Ecto neural progenitor cell (in vitro differentiated cells): Measurements from ENCODE around the gene TFB1M.
"Not testable (repeated sequence)": the region's sequence is repeated elsewhere in the genome, so short reads cannot be mapped to it uniquely, and the experiment has no call there.

Source experiments
- DNase-seq: peaks from one replicate; pipeline ENCODE4 v3.0.0-alpha.2; 2018; ENCODE audit warnings: low spot score

Gene TFB1M

DNA sequence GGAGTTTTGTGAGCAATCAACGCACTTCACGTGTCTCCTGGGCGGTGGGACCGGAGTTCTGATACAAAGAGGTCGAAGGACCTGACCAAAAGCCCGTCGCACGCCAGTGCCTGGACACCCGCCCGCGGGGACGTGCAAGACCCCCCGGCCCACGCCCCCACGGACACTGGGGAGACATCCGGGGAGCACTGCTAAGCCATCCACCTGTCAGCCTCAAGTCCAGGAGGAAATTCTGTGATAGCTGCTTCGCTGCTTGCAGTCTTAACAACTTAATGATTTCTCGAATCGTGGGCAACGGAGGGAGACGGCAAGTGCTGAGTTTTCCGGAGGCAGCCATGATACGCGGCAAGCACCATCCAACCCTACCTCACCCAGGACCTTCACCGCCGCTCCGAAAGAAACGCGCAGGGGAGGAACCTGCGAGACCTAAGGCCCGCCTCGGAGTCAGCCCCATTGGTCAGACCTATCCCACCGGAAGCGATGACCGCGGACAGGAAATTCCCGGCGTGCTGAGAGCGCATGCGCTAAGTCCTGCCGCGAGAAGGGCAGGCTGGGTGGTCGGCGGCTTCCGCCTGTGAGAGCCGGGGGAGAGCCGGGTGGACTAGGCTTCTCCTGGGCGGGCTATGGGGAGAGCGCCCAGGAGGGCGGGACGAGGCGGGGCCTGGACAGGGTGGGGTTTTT is at the start of gene TFB1M:
TFB1M (minus strand) TSS at position 393 of the 681 bp plus-strand sequence; CDS start at position 337, 56 bp downstream.
- peak; percentile 100 for DNase-seq

DNA sequence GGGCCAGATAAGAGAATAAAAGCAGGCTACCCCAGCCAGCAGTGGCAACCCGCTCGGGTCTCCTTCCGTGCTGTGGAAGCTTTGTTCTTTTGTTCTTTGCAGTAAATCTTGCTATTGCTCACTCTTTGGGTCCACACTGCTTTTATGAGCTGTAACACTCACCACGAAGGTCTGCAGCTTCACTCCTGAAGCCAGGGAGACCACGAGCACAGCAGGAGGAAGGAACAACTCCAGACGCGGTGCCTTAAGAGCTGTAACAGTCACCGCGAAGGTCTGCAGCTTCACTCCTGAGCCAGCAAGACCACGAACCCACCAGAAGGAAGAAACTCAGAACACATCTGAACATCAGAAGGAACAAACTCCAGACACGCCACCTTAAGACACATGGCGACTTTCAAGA is 49.7 kb upstream of the TFB1M start:
- DNase-seq: not testable (repeated sequence)

DNA sequence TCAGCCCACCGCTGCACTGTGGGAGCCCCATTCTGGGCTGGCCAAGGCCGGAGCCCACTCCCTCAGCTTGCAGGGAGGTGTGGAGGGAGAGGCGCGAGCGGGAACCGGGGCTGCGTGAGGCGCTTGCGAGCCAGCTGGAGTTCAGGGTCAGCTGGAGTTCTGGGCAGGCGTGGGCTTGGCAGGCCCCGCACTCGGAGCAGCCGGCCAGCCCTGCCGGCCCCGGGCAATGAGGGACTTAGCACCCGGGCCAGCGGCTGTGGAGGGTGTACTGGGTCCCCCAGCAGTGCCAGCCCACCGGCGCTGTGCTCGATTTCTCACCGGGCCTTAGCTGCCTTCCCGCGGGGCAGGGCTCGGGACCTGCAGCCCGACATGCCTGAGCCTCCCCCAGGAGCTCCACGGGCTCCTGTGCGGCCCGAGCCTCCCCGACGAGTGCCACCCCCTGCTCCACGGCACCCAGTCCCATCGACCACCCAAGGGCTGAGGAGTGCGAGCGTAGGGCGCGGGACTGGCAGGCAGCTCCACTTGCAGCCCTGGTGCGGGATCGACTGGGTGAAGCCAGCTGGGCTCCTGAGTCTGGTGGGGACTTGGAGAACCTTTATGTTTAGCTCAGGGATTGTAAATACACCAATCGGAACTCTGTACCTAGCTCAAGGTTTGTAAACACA is 48.8 kb upstream of the TFB1M start:
- not testable (repeated sequence) for DNase-seq

DNA sequence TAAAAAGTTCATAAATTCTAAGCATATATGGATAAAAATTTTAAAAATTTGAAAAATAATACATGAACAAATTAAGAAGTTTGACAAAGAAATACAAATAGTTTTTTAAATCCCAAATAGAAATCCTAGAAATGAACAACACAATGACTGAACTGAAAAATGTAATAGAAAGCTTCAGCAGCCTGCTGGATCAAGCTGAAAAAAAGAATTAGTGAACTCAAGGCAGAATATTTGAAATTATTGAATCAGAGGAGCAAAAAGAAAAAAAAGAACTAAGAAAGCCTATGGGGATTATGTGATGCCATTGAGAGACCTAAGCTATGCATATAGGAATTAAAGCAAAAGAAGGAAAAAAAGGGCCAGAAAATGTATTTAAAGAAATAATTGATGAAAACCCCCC is 39.9 kb upstream of the TFB1M start:
- DNase-seq: no peak

DNA sequence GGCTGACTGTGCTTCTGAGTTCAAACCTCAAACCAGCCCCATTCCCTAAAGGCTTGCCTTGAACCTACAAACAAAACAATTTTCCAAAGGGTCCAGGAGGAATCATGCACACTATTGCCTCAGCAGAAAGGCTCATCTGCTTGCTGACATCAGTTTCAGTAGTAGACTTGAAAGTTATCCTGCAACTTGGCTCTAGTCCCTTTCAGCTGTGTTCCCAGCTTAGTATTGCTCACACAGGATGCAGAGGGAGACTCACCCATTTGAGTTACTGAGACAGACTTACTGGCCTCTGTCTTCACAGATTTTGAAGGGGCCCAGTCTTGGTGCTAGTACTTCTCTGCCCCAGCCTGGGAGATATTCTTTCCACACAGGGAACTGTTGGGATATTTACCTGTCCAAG is 38.5 kb upstream of the TFB1M start:
- no peak for DNase-seq

DNA sequence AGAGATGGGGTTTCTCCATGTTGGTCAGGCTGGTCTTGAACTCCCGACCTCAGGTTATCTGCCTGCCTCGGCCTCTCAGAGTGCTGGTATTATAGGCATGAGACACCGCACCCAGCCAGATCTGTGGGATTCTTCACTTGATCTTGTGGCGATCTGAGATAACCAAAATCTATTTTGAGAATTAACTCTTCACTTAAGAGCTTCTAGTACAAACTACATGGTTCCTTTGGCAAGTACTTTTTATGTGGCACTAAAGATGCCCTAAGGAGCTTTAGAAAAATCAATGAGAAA is 37.8 kb upstream of the TFB1M start:
- DNase-seq: no peak

DNA sequence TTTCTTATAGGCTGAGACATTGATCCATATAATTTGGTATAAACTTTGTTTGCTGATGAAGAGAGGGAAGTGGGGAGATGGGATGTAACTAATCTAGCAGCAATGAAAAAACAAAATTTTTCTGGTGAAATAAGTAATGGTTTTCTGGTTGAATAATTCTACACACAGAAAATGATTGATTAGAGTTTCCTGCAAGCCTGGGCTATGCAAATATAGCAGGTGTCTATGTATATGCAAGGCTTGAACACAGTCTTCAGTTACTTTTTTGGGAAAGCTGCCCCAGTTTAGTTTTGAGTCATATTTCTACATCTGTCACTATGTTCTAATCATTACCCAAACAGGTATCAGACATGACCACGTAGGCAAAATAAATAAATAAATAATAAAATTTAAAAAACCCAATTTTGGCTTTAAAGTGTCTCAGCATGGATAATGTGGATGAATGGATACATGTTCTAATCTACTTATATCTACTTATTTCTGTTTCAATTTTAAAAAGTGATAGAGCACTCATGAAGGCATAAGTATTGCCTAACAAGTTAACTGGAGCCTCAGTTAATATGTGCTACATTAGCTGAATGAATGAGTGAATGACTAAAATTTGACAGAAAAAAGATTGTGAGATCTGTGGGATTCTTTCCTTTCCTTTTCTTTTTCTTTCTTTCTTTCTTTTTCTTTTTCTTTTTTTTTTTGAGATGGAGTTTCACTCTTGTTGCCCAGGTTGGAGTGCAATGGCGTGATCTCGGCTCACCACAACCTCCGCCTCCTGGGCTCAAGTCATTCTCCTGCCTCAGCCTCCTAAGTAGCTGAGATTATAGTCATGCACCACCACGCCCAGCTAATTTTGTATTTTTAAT is 37.2 kb upstream of the TFB1M start:
- no peak for DNase-seq

DNA sequence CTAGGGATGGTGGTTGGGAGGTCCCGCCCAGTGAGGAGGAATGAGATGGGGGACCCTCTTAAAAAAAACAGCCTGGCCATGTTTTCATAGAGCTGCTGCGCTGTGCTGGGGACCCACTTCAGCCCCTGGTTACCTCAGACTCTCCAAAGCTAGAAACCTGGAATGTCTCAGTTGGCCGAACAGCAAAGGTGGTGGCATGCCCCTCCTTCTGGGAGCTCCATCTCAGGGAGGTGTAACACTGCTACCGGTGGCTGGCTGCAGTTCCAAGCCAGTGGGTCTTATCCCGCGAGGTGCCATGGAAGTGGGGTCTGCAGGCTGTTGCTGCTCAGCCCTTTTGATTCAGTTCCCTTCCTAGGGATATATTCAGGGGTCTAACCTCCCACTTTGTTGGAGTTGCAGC is 35.7 kb upstream of the TFB1M start:
- DNase-seq: no peak

DNA sequence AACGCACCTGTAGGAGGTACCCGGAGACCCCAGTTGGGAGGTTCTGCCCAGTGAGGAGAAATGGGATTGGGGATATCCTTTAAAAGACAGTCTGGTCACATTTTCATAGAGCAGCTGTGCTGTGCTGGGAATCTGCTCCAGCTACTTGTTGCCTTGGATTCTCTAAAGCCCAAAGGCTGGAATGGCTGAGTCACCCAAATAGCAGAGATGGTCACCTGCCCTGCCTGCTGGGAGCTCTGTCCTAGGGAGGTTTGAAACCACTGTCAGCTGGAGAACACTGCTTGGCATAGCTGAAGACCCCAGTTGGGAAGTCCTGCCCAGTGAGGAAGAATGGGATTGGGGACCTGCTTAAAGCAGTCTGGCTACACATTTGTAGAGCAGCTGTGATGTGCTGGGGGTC is 34.8 kb upstream of the TFB1M start:
- DNase-seq: no peak

DNA sequence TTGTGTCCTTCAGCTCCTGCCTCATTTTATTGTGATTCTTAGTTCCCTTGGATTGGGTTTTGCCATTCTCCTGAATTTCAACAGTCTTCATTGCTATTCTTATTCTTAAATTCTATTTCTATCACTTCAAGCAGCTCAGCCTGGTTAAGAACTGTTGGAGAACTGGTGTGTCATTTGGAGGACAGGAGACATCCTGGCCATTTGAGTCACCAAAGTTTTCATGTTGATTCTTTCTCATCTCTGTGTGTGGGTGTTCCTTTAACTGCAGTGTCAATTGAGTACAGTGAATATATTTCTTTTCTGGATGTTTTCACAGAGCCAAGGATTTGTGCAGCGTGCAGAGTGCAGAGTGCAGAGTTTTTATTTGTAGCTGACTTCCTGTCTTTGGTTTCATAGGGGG is 33.5 kb upstream of the TFB1M start:
- DNase-seq: no peak

DNA sequence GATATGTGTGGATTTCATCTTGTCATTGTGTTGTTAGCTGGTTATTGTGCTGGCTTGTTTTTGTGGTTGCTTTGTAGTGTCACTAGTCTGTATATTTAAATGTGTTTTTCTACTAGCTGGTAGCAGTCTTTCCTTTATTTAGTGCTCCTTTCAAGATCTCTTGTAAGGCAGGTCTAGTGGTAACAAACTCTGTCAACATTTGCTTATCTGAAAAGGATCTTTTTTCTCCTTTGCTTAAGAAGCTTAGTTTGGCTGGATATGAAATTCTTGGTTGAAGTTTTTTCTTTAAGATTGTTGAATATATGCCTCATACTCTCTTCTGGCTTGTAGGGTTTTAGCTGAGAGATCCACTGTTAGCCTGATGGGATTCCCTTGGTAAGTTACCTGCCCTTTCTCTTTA is 32.7 kb upstream of the TFB1M start:
- no peak for DNase-seq

DNA sequence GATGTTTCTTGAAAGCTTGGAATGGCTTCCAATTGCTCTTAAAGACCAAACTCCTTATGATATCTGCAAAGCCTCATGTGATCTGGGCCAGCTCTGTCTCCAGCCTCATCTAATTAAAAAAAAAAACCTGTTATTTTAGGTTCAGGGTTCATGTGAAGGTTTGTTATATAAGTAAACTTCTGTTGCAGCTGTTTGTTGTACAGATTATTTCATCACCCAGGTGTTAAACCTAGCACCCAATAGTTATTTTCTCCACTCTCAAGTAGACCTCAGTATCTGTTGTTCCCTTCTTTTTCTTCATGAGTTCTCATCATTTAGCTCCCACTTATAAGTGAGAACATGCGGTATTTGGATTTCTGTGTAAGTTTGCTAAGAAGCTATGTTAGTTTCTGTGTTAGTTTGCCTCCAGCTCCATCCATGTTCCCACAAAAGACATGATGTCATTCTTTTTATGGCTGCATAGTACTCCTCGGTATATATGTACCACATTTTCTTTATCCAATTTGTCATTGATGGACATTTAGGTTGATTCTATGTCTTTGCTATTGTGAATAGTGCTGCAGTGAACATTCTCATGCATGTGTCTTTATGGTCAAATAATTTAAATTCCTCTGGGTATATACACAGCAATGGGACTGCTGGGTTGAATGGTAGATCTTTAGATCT is 30.2 kb upstream of the TFB1M start:
- DNase-seq: no peak

DNA sequence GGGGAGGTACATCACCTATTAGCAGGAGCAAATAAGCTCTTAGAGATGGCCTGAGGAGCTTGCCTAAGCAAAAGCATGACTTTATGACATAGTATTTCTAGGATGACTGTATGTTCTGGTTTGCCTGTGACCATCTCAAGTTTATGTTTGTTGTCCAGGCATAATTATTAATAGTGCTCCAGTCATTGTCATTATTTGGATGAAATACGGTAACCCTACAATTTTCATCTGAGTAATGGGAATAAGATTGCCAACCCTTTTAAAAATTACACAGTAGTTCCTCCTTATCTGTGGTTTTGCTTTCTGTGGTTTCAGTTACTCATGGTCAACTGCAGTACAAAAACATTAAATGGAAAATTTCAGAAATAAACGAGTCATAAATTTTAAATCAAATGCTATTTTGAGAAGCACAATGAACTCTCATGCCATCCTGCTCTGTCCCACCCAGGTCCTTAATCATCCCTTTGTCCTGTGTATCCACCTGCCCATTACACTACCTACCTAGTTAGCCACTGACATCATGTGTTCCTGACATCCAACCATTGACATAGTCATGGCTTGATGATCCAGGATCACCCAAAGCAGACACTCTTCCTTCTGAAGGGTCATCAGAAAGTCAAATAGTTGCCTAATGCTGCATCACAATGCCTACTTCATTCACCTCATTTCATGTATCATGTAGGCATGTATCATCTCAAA is 27.0 kb upstream of the TFB1M start:
- no peak for DNase-seq

DNA sequence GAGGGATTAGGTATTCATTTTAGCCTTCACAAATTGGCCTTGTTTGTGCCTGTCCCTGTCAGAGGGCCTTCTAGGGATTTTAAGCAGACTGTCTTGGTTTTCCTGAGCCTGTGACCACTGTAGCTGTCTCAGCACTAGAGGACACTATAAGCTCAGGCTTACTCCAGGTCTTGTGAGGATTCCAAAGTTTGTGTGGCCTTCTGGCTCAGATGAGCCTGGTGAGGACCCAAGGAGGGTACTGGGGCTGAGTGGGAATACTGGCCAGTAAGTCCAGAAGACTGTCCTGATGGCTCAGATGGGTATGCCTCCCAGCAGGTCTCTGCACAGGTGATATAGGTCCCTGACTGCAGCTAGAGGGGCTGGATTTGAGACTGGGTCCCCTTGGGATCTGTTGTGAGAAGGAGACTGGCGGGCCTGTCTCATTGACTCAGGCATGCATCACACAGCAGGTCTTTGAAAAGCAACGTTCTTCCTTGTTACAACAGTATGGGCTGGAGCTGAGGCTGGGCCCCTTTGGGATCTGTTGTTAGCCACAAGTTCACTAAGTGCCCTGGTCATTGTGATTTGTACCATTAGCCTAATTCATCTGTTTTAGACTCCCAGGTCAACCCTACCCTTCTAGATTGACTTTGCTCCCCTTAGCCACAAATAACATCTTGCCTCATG is 26.3 kb upstream of the TFB1M start:
- DNase-seq: no peak

DNA sequence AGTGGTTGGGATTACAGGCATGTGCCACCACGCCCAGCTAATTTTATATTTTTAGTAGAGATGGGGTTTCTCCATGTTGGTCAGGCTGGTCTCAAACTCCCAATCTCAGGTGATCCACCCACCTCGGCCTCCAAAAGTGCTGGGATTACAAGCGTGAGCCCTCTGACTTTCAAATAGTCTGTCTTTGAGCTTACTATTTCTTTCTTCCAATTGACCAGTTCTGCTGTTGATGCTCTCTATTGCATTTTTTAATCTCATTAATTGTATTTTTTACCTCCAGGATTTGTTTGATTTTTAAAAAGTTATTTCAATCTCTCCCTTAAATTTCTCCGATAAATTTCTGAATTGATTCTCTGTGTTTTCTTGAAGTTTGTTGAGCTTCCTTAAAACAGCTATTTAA is 25.6 kb upstream of the TFB1M start:
- not testable (repeated sequence) for DNase-seq

DNA sequence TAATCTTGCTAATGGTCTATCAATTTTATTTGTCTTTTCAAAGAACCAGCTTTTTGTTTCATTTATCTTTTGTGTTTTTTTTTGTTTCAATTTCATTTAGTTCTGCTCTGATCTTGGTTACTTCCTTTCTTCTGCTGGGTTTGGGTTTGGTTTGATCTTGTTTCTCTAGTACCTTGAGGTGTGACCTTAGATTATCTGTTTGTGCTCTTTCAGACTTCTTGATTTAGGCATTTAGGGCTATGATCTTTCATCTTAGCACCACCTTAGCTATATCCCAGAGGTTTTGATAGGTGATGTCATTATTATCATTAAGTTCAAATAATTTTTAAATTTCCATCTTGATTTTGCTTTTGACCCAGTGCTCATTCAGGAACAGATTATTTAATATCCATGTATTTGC is 24.0 kb upstream of the TFB1M start:
- not testable (repeated sequence) for DNase-seq

DNA sequence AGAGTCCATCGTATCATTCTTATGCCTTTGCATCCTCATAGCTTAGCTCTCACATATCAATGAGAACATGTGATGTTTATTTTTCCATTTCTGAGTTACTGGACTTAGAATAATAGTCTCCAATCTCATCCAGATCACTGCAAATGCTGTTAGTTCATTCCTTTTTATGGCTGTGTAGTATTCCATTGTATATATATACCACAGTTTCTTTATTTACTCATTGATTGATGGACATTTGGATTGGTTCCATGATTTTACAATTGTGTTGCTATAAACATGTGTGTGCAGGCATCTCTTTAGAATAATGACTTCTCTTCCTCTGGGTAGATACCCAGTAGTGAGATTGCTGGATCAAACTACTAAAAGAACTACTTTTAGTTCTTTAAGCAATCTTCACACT is 21.0 kb upstream of the TFB1M start:
- DNase-seq: no peak

DNA sequence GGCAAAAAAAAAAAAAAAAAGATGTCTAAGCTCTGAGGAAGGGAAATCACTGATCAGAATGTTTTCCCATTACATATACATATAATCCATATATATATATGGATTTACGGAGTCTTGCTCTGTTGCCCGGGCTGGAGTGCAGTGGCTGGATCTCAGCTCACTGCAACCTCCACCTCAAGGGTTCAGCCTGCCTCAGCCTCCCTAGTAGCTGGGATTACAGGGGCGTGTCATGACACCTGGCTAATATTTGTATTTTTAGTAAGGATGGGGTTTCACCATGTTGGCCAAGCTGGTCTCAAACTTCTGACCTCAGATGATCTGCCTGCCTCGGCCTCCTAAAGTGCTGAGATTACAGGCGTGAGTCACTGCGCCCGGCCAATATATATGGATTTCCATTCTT is 19.8 kb upstream of the TFB1M start:
- DNase-seq: not testable (repeated sequence)

DNA sequence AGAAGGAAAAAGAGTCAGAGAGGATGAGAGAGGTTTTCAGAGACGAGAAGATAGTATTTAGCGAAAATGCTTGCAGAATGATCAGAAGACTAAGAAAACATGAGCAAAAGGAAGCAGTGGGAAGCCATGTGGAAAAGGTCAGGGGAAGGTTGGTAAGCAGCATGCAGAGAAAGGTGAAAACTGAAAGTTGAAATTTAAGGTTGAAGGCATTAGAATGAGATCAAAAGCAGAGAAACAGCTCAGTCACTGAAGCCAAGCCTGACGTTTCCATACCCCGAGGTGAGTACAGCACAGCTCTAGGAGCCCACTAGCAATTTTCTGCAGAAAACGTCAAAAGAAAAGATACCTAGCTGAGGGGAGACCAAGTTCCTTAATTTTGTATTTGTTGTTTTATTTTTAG is 19.1 kb upstream of the TFB1M start:
- no peak for DNase-seq

DNA sequence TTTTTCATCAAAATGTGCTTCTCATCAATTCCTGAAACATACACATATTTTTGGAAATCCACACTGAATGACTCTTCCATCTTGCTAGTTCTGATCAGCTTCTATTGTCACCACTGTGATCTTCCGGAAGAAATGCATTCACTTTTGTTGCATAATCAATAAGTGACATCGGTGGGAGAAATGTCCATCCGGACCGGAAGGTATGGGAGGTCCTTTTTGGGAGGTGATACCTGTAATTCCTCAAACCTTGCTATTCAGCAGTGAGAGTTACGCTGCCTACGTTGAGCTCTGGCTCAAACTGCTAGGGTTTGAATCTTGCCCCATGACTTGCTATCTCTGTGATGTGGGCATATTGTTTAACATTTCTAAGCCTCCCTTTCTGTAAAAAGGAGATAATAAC is 16.6 kb upstream of the TFB1M start:
- no peak for DNase-seq

DNA sequence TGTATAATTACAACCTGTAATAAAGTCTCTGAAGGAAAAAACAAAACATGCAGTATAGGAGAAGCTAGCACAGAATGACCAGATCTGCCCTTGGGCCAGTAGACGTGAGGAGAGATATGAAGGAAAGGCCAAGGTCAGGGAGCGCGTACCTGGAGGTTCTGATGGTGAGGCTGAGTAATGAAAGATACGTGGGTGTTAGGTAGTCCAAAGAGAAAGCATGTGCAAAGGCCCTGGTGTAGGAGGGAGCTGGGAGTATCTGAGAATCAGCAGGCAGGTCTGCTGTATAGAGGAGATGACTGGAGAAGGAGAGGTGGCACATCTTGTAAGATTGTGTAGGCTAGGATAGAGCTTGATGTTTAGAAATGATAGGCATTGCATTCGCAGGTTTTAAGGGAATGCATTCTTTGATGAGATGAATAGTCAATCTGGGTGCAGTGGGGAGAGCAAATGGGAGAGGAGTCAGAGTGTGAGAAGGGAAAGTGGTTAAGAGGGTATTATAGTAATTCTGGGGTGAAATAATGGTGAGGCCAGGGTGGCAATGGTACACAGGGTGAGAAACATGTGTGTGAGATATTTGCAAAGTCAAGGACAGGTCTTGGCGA is 15.9 kb upstream of the TFB1M start:
- DNase-seq: no peak
